Astrocyte of the spinal cord (primary cell): ENCODE results near the gene DOK3.

Source experiments
- DNase-seq: peaks from one replicate; pipeline ENCODE4 v3.0.0; 2011; ENCODE audit warnings: low read depth, low spot score
- H3K4me3 ChIP-seq: 2 replicates; pipeline ENCODE4 v1.5.1; 2011; ENCODE audit warnings: low read depth, mild to moderate bottlenecking, low read length, moderate library complexity
- in situ Hi-C: cut with HindIII; loops from 2 replicates; pipeline ENCODE4 v1.10.0; 2017; ENCODE audit warnings: low sequenced_read_pairs
- TF ChIP-seq, protein P1 (sequence below): IDR thresholded peaks from 2 replicates; pipeline ENCODE4 v1.5.1; 2012; ENCODE audit warnings: low read depth, mild to moderate bottlenecking, low read length, inconsistent platforms

Gene DOK3

GRCh38 chr5:177520916-177521513 lies 11.4 kb upstream of the DOK3 start:
- TF ChIP-seq, protein P1, sequence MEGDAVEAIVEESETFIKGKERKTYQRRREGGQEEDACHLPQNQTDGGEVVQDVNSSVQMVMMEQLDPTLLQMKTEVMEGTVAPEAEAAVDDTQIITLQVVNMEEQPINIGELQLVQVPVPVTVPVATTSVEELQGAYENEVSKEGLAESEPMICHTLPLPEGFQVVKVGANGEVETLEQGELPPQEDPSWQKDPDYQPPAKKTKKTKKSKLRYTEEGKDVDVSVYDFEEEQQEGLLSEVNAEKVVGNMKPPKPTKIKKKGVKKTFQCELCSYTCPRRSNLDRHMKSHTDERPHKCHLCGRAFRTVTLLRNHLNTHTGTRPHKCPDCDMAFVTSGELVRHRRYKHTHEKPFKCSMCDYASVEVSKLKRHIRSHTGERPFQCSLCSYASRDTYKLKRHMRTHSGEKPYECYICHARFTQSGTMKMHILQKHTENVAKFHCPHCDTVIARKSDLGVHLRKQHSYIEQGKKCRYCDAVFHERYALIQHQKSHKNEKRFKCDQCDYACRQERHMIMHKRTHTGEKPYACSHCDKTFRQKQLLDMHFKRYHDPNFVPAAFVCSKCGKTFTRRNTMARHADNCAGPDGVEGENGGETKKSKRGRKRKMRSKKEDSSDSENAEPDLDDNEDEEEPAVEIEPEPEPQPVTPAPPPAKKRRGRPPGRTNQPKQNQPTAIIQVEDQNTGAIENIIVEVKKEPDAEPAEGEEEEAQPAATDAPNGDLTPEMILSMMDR = peak; percentile 8
- in situ Hi-C loops = no loop called here
- no peak for DNase-seq
- H3K4me3 ChIP-seq = no peak overlapping the region

GRCh38 chr5:177520271-177520670 lies 10.6 kb upstream of the DOK3 start:
- TF ChIP-seq, protein P1 = no peak
- in situ Hi-C loops = no loop called here
- no peak for DNase-seq
- H3K4me3 ChIP-seq = no peak overlapping the region

DNA sequence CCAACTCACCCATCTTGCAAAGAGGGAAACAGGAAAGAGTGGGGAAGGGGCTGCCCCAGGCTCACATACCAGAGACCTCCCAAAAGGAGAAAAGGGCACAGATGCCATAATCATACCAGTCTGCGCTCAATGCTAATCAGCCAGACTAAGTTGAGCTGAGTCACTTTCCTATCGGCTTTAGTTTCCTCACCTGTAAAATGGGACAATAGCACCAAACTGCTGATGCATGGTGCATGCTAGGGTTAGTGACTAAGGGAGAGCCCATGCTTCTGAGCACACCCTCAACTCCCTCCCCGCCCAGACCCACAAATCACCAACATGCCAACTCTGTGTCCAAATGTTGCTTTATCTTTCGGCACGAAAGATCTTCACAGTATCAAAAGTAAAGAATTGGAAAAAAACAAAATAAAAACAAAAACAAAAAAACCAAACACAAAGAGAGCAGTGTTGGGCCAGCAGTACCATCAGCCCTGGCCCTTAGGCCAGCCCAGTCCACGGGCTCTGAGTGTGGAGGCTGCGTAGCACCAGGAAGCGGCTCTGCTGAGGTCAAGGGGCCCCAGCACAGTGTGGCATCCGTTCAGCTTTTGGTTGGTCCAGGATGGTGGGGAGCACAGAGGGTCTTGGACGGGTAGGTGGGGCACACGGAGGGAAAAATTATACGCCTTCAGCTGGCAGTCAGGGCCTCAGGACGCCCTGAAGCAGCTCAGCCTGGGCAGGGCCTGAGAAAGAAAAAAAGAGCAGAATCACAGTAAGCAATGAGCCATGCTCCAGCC lies 10.0 kb upstream of the DOK3 start:
- no peak overlapping the region for H3K4me3 ChIP-seq
- in situ Hi-C loops = no loop called here
- no peak for DNase-seq
- TF ChIP-seq, protein P1 = no peak

GRCh38 chr5:177516601-177517568 lies 7.3 kb upstream of the DOK3 start, which contains the start of gene DDX41:
DDX41 (minus strand) TSS chr5:177516961; CDS start chr5:177516945, 16 bp downstream.
- peak; percentile 99 for DNase-seq
- H3K4me3 ChIP-seq = peak within 1 kb of the TSS; percentile 88
- in situ Hi-C loops = no loop called here
- TF ChIP-seq, protein P1 = no peak

GRCh38 chr5:177515580-177515979 lies 6.0 kb upstream of the DOK3 start:
- TF ChIP-seq, protein P1 = no peak
- peak overlapping the region; percentile 88 for H3K4me3 ChIP-seq
- in situ Hi-C loops = no loop called here
- no peak for DNase-seq

- TF ChIP-seq, protein P1 = no peak
- no peak overlapping the region for H3K4me3 ChIP-seq
- no peak for DNase-seq
- in situ Hi-C loops = no loop called here
Observed at GRCh38 chr5:177514541-177514940, 4.9 kb upstream of the DOK3 start.
